SK-N-SH treated with all-trans-retinoic acid at 6 μM for 48 hours (cell line): ENCODE results near the gene RER1.

Source experiments
- ARNTL ChIP-seq: fragments of 450-650 bp; formaldehyde crosslinking; IDR thresholded peaks from 2 replicates; pipeline ENCODE4 v1.5.0; 2020; ENCODE audit warnings: low read depth, mild to moderate bottlenecking, moderate library complexity, borderline replicate concordance
- CSDC2 ChIP-seq: fragments of 250-450 bp; sonication (Bioruptor Pico); IDR thresholded peaks from 2 replicates; pipeline ENCODE4 v1.5.0; 2020; ENCODE audit warnings: mild to moderate bottlenecking, moderate library complexity
- ESRRG ChIP-seq: fragments of 250-450 bp; sonication (Bioruptor Pico); IDR thresholded peaks from 2 replicates; pipeline ENCODE4 v1.6.1; 2021; ENCODE audit warnings: mild to moderate bottlenecking
- GLIS3 ChIP-seq: fragments of 250-450 bp; sonication (Bioruptor Pico); IDR thresholded peaks from 2 replicates; pipeline ENCODE4 v1.5.0; 2020; ENCODE audit warnings: mild to moderate bottlenecking, moderate library complexity
- ISL1 ChIP-seq: fragments of 250-450 bp; sonication (Bioruptor Pico); IDR thresholded peaks from 2 replicates; pipeline ENCODE4 v2.1.2; 2022; ENCODE audit warnings: mild to moderate bottlenecking, moderate library complexity
- PPARA ChIP-seq: fragments of 250-450 bp; sonication (Bioruptor Pico); IDR thresholded peaks from 2 replicates; pipeline ENCODE4 v1.5.0; 2020; ENCODE audit warnings: mild to moderate bottlenecking, borderline replicate concordance
- SNAI2 ChIP-seq: fragments of 250-450 bp; sonication (Bioruptor Pico); IDR thresholded peaks from 2 replicates; pipeline ENCODE4 v1.5.0; 2020; ENCODE audit warnings: mild to moderate bottlenecking, moderate library complexity
- TCF4 ChIP-seq: fragments of 250-450 bp; sonication (Bioruptor Pico); IDR thresholded peaks from 2 replicates; pipeline ENCODE4 v1.8.0; 2021; ENCODE audit warnings: mild to moderate bottlenecking, moderate library complexity, borderline replicate concordance
- ZFP3 ChIP-seq: fragments of 250-450 bp; sonication (Bioruptor Pico); IDR thresholded peaks from 2 replicates; pipeline ENCODE4 v1.5.0; 2020; ENCODE audit warnings: mild to moderate bottlenecking, moderate library complexity
- ZFP30 ChIP-seq: fragments of 450-650 bp; formaldehyde crosslinking; IDR thresholded peaks from 2 replicates; pipeline ENCODE4 v1.5.0; 2022; ENCODE audit warnings: mild to moderate bottlenecking, moderate library complexity
- ZNF565 ChIP-seq: fragments of 450-650 bp; formaldehyde crosslinking; conservative IDR thresholded peaks from 2 replicates; pipeline ENCODE4 v1.5.0; 2020; ENCODE audit warnings: low read depth, mild to moderate bottlenecking, moderate library complexity
- ZNF70 ChIP-seq: fragments of 450-650 bp; formaldehyde crosslinking; IDR thresholded peaks from 2 replicates; pipeline ENCODE4 v1.5.0; 2020; ENCODE audit warnings: mild to moderate bottlenecking, moderate library complexity
- TF ChIP-seq, protein P1 (sequence below): fragments of 250-450 bp; sonication (Bioruptor Pico); IDR thresholded peaks from 2 replicates; pipeline ENCODE4 v1.8.0; 2020; ENCODE audit warnings: mild to moderate bottlenecking, moderate library complexity, borderline replicate concordance
- TF ChIP-seq, protein P2 (sequence below): fragments of 250-450 bp; sonication (Bioruptor Pico); IDR thresholded peaks from 2 replicates; pipeline ENCODE4 v1.5.1; 2020; ENCODE audit warnings: low read depth, mild to moderate bottlenecking, moderate library complexity

DNA sequence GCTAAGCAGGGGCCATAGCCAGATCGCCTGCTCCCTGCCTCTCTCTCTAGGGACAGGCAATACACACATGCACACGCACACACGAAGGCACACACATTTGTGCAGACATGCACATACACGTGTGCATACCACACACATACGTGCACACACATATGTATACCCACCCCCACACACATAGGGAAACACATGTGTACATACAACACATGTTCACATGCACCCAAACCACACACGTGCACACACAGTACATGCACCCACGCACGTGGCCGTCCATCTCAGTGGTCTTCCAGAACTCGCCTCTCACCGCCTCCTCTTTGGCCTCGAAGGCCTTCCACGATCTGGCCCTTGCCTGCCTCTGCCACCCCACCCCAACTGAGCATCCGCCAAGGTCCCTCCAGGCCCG, 46.0 kb downstream of the RER1 start:
- TF ChIP-seq TCF4 = no peak
- TF ChIP-seq, protein P1, sequence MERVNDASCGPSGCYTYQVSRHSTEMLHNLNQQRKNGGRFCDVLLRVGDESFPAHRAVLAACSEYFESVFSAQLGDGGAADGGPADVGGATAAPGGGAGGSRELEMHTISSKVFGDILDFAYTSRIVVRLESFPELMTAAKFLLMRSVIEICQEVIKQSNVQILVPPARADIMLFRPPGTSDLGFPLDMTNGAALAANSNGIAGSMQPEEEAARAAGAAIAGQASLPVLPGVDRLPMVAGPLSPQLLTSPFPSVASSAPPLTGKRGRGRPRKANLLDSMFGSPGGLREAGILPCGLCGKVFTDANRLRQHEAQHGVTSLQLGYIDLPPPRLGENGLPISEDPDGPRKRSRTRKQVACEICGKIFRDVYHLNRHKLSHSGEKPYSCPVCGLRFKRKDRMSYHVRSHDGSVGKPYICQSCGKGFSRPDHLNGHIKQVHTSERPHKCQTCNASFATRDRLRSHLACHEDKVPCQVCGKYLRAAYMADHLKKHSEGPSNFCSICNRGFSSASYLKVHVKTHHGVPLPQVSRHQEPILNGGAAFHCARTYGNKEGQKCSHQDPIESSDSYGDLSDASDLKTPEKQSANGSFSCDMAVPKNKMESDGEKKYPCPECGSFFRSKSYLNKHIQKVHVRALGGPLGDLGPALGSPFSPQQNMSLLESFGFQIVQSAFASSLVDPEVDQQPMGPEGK = no peak
- TF ChIP-seq SNAI2 (CRISPR knock-in tag) = no peak
- TF ChIP-seq ARNTL (CRISPR knock-in tag) = no peak
- no peak for TF ChIP-seq PPARA (CRISPR knock-in tag)
- TF ChIP-seq, protein P2, sequence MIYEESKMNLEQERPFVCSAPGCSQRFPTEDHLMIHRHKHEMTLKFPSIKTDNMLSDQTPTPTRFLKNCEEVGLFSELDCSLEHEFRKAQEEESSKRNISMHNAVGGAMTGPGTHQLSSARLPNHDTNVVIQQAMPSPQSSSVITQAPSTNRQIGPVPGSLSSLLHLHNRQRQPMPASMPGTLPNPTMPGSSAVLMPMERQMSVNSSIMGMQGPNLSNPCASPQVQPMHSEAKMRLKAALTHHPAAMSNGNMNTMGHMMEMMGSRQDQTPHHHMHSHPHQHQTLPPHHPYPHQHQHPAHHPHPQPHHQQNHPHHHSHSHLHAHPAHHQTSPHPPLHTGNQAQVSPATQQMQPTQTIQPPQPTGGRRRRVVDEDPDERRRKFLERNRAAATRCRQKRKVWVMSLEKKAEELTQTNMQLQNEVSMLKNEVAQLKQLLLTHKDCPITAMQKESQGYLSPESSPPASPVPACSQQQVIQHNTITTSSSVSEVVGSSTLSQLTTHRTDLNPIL (CRISPR knock-in tag) = no peak
- TF ChIP-seq ZNF70 (CRISPR knock-in tag) = no peak
- TF ChIP-seq ISL1 (CRISPR knock-in tag) = no peak
- no peak for TF ChIP-seq ESRRG (CRISPR knock-in tag)
- no peak for TF ChIP-seq ZNF565 (CRISPR knock-in tag)
- no peak for TF ChIP-seq ZFP30 (CRISPR knock-in tag)
- TF ChIP-seq GLIS3 (CRISPR knock-in tag) = no peak
- TF ChIP-seq ZFP3 (CRISPR knock-in tag) = no peak
- TF ChIP-seq CSDC2 (CRISPR knock-in tag) = no peak
